ENCODE results near the gene NTM. TPM values are rescaled to one million over a fixed set of nuclear protein-coding genes. Genes with fewer than 3 reads are reported as not detected.
"Not testable (repeated sequence)": the region's sequence is repeated elsewhere in the genome, so short reads cannot be mapped to it uniquely, and the experiment has no call there.

Gene NTM
- 2.7 and 4.7 TPM in 2 replicates for total RNA-seq (2014; rRNA removed; shearing (Covaris generic))

DNA sequence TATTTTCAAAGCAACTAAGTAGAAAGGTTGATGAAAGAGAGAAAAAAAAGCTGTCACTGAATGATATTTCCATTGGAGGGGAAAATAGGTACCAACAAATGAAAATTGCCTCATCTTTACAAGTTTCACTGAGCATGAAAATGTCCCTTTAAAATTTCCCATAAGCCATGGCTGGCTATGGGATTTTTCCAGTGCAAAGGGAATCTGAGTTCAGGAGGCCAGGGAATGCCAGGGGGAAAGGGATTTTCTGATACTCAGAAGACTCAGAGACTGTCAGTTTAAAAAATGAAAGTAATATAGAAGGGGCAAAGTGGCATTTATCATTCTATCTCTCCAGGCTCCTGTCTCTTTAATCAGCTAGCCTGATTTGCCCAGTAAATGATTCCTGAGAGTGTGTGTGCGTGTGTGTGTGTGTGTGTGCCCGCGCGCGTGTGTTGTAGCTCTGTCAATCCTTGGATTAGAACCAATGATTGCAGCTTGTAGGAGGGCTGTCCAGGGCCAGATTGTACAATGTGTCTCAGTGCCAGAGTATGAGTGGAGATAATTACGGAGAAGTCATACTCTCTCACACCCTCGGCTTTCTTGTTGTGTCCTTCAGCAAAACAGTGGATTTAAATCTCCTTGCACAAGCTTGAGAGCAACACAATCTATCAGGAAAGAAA lies at the start of gene NTM:
TSS of gene NTM (plus strand) at position 526 of the 662 bp plus-strand sequence.
- DNase-seq = no peak
- no peaks in the 10 kb centered on the region for H3K36me3 ChIP-seq (replicated peaks; ENCODE audit: control insufficient read depth, insufficient read depth, low read length)
- peaks cover 1% of the 10 kb centered on the region; the same call in 1 of the 2 replicates for H3K27me3 ChIP-seq (ENCODE audit: control insufficient read depth, insufficient read depth, low read length)
- H3K4me3 ChIP-seq (ENCODE audit: insufficient read depth, low read depth, low read length) = no peak within 1 kb of the TSS; the same call in 1 of the 2 replicates

DNA sequence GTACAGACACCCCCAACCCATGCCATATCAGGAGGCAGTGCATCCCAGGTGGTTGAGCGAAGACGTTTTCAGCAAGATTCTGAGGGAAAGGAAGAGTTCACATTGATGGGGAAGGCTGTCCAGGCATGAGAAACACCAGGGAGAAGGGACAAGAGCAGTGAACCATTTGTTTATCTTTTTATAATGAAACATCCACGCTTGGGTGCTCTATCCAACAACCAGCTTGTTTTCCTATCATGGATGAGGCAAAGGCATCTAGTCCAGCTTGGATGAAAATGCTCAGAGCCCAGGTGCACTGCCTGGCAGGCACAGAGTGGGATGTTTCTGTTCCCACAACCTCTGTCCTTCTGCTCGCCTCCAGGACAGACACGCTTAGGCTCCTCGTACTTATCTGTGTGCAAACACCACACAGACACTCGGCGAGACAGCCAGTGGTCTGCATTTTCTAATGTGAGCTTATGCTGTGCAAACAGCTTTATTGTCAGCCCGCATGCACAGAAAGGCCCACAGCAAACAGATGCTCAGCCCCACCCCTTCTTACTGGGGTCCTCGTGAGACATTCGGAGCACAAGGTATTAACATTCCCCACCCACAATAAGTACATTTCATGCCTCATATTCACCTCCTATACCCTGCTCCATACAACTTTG lies 45.4 kb upstream of the NTM start:
- no peaks in the 10 kb centered on the region for H3K27me3 ChIP-seq (ENCODE audit: control insufficient read depth, insufficient read depth, low read length)
- no peak overlapping the region for H3K4me3 ChIP-seq (ENCODE audit: insufficient read depth, low read depth, low read length)
- no peaks in the 10 kb centered on the region; the same call in 1 of the 2 replicates for H3K36me3 ChIP-seq (replicated peaks; ENCODE audit: control insufficient read depth, insufficient read depth, low read length)
- no peak for DNase-seq

DNA sequence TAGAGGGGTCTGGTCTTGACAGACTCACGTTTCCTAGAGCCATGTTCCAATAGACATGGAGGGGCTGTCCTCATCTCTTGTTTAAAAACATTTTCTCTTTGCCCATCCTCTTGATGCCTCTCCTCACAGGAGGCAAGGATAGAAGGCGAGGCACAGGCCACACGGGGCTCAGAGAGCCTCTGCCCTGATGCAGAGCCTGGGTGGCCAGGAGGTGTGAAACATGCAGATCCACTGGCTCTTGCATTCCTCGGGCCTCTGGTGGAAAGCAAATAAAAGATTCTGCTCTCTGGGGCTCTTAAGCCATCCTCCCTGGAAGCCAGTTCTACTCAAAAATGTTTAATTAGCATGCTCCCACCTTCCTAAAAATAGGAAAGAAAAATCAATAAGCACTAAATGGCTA lies 43.6 kb upstream of the NTM start:
- H3K27me3 ChIP-seq (ENCODE audit: control insufficient read depth, insufficient read depth, low read length) = no peaks in the 10 kb centered on the region
- H3K4me3 ChIP-seq (ENCODE audit: insufficient read depth, low read depth, low read length) = no peak overlapping the region
- H3K36me3 ChIP-seq (replicated peaks; ENCODE audit: control insufficient read depth, insufficient read depth, low read length) = no peaks in the 10 kb centered on the region; the same call in 1 of the 2 replicates
- DNase-seq = no peak

DNA sequence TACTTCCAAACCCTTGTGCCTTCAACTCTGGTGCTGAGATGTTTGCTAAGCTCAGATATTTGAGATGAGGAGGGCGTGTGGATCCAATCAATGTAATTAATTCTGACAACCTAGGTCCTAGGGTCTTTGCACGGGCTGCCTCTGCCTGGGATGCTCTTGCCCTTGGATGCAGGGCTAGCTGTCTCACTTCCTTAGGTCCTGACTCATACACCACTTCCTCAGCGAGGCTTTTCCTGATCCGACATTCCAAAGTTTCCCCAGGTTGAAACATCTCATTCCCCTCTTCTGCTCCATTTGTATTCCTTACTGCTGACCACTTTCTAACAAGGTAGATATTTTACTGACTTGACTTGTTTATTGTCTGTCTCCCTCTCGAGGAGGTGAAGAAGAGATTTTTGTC lies 43.0 kb upstream of the NTM start:
- no peaks in the 10 kb centered on the region; the same call in 1 of the 2 replicates for H3K36me3 ChIP-seq (replicated peaks; ENCODE audit: control insufficient read depth, insufficient read depth, low read length)
- DNase-seq = no peak
- H3K27me3 ChIP-seq (ENCODE audit: control insufficient read depth, insufficient read depth, low read length) = no peaks in the 10 kb centered on the region
- no peak overlapping the region for H3K4me3 ChIP-seq (ENCODE audit: insufficient read depth, low read depth, low read length)

DNA sequence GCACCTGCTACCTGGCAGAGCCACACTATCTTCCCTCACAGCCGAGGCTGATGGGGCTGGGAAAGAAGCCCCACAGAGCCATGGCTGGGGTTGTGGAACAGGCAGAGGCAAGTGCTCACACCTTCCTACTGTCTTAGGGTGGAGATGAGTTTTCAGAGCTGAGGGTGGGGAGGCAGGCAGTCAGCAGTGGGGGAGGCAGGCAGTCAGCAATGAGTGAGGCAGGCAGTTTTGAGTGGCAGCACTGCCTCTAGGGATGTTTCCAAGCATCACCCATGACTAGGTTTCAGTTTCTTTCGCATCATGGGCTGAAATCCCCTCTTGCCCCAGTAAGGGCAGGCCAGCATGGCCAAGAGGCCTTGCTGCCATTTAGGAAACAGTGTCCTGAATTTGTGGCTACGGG lies 41.6 kb upstream of the NTM start:
- Histone ChIP-seq H3K36me3 (replicated peaks; ENCODE audit: control insufficient read depth, insufficient read depth, low read length) (no peaks in the 10 kb centered on the region; the same call in 1 of the 2 replicates), H3K4me3 (ENCODE audit: insufficient read depth, low read depth, low read length) (no peak overlapping the region), H3K27me3 (ENCODE audit: control insufficient read depth, insufficient read depth, low read length) (no peaks in the 10 kb centered on the region)
- no peak for DNase-seq

DNA sequence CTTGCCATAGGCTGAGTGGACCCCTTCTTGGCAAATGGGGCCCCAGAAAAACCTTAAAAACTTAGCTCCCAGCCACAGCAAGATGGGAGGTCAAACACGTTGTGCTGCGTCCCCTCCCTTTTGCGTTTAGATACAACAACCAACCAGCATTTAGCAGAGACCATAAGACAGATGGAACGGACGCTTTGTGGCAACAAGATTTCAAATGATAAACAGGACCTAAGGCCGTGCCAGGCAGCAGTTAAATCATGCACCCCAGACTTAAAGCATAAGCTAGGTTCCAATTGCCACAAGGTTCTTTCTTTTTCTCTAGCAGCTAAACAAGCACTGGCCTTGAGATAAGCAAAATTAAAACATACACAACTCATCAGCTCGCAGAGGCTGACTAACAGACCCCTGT lies 39.4 kb upstream of the NTM start:
- H3K4me3 ChIP-seq (ENCODE audit: insufficient read depth, low read depth, low read length) = no peak overlapping the region
- DNase-seq = no peak
- no peaks in the 10 kb centered on the region; the same call in 1 of the 2 replicates for H3K36me3 ChIP-seq (replicated peaks; ENCODE audit: control insufficient read depth, insufficient read depth, low read length)
- no peaks in the 10 kb centered on the region for H3K27me3 ChIP-seq (ENCODE audit: control insufficient read depth, insufficient read depth, low read length)

DNA sequence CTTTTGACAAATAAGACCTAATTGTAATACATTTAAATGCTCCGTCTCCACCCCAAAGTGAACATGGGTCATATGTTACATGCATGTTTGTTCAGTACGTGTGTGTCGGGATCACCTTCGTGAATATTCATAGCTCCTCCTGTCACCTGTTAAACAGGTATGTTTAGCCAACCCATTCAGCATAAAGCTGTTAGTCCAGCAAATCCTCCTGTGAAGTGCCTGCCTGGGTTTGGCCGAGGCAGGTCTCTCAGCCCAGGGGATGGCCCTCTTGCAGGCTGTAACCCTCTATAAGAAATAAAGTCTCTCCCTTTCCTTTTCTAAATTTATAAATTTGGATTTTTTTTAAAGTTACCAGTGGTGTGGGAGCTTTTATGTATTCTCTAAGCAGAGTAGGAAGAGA lies 38.9 kb upstream of the NTM start:
- no peak for DNase-seq
- Histone ChIP-seq H3K4me3 (ENCODE audit: insufficient read depth, low read depth, low read length) (no peak overlapping the region), H3K27me3 (ENCODE audit: control insufficient read depth, insufficient read depth, low read length) (no peaks in the 10 kb centered on the region), H3K36me3 (replicated peaks; ENCODE audit: control insufficient read depth, insufficient read depth, low read length) (no peaks in the 10 kb centered on the region; the same call in 1 of the 2 replicates)

DNA sequence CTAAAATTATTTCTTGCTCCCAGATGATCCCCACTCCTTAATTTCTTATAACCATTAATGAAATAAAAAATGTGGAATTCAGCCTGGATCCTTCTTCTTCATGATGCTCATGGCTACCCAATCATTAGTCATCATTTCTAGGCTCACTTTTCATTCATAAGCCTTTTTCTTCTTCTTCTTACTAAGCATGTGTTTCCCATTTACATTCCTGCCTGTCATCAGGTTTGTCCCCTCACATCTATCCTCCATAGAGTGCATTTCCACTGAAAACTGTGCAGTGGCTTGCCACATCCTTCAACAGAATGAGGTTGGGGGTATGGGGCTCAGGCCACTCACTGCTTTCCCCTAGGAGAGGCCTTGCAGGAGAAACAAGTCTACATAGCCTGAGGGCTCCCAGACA lies 35.8 kb upstream of the NTM start:
- H3K27me3 ChIP-seq (ENCODE audit: control insufficient read depth, insufficient read depth, low read length) = no peaks in the 10 kb centered on the region
- no peaks in the 10 kb centered on the region for H3K36me3 ChIP-seq (replicated peaks; ENCODE audit: control insufficient read depth, insufficient read depth, low read length)
- DNase-seq = no peak
- H3K4me3 ChIP-seq (ENCODE audit: insufficient read depth, low read depth, low read length) = no peak overlapping the region

DNA sequence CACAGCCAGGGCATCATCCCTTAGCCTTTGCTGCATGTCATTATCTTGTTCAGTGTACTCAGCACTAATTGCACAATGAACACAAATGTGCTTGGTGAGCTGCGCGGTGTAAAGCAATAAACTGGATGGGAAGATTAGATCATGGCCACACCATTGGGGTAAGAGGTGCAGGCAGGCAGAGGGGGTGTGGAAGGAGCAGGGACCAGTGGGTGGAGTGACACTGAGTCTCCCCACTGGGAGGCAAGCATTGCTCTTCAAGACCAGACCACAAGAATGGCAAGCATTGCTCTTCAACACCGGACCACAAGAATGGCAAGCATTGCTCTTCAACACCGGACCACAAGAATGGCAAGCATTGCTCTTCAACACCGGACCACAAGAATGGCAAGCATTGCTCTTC lies 28.5 kb upstream of the NTM start:
- H3K4me3 ChIP-seq (ENCODE audit: insufficient read depth, low read depth, low read length); DNase-seq; H3K36me3 ChIP-seq (replicated peaks; ENCODE audit: control insufficient read depth, insufficient read depth, low read length); H3K27me3 ChIP-seq (ENCODE audit: control insufficient read depth, insufficient read depth, low read length): not testable (repeated sequence)

DNA sequence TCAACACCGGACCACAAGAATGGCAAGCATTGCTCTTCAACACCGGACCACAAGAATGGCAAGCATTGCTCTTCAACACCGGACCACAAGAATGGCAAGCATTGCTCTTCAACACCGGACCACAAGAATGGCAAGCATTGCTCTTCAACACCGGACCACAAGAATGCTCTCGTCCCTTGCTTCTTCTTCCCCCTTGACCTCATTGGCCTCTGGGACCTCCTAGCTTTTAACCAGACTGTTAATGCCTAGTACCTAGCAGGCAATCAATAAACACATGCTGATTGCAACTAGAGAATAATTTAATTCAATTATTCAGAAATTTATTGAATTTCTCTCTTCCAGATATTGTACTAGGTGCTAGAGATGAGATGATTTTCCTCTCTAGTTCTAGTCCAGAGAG lies 28.0 kb upstream of the NTM start:
- DNase-seq; H3K4me3 ChIP-seq (ENCODE audit: insufficient read depth, low read depth, low read length); H3K36me3 ChIP-seq (replicated peaks; ENCODE audit: control insufficient read depth, insufficient read depth, low read length); H3K27me3 ChIP-seq (ENCODE audit: control insufficient read depth, insufficient read depth, low read length): not testable (repeated sequence)

DNA sequence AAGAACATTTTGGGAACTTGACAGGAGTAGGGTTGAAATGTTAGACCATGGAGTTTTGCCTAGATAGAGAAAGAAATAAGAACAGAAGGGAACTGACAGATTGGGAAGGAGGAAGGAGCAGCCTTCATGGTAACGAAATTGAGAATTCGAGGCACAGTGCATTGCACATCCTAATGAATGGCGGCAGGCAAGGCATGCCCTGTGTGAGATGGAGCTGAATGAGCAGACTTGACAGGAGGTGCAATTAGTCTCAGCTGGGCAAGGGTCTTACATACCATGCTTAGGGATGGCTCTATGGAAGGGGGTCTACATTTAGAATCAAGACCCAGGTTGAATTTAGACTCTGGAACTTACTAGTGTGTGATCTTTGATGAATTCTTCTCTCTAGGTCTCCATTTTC lies 25.0 kb upstream of the NTM start:
- DNase-seq = no peak
- Histone ChIP-seq H3K27me3 (ENCODE audit: control insufficient read depth, insufficient read depth, low read length) (no peaks in the 10 kb centered on the region), H3K36me3 (replicated peaks; ENCODE audit: control insufficient read depth, insufficient read depth, low read length) (no peaks in the 10 kb centered on the region), H3K4me3 (ENCODE audit: insufficient read depth, low read depth, low read length) (no peak overlapping the region)

DNA sequence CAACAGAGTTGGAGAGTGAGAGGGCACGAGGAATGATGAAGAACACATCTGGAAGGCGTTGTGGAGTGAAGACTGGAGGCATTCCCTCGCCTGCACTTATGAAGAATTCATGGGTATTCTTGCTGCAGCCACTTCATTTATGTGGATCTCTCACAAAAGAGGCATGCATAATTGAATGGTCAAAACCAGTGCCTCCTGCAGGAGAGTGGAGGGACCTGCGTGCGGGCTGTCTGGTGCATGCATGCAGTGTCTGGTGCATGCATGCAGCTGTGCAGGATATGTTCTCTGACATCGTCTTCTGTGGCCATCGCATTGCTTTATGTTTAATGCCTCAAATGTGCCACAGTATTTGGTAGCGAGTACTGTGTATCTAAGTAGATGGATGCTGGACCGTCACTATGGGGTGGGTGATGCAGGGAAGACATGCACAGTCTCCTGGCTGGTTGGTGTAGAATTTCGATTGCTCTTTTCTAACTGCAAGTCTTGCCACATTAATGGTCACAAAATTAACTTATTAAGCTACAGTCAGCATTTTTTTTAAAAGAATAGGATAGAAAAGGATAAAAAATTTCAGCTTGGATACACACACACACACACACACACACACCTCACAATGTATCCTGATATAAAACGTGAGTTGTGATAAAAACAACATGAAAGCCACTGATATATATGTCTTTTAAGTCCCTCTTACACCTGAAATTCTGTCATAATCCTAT lies 20.9 kb upstream of the NTM start:
- no peaks in the 10 kb centered on the region for H3K27me3 ChIP-seq (ENCODE audit: control insufficient read depth, insufficient read depth, low read length)
- no peaks in the 10 kb centered on the region for H3K36me3 ChIP-seq (replicated peaks; ENCODE audit: control insufficient read depth, insufficient read depth, low read length)
- DNase-seq = no peak
- H3K4me3 ChIP-seq (ENCODE audit: insufficient read depth, low read depth, low read length) = no peak overlapping the region

DNA sequence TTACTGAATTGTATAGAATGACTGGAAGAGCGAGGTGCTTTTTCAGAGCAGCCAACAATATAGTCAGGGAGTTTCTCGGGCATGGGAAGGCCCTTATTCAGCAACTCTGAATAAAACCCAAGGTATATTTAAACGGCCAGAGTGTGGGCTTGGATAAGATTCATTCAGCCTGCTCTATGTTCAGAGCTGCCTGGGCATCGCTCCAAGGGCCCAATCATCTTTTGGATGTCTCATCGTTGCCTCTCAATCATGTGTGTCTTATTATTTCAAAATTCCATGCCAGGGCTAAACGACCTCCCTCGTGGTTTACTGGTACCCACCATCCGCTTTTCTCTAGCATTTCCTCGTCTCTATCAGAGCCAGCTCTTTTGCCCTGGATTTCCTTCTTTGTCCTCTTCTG lies 19.5 kb upstream of the NTM start:
- Histone ChIP-seq H3K36me3 (replicated peaks; ENCODE audit: control insufficient read depth, insufficient read depth, low read length) (no peaks in the 10 kb centered on the region), H3K27me3 (ENCODE audit: control insufficient read depth, insufficient read depth, low read length) (no peaks in the 10 kb centered on the region), H3K4me3 (ENCODE audit: insufficient read depth, low read depth, low read length) (no peak overlapping the region)
- no peak for DNase-seq

DNA sequence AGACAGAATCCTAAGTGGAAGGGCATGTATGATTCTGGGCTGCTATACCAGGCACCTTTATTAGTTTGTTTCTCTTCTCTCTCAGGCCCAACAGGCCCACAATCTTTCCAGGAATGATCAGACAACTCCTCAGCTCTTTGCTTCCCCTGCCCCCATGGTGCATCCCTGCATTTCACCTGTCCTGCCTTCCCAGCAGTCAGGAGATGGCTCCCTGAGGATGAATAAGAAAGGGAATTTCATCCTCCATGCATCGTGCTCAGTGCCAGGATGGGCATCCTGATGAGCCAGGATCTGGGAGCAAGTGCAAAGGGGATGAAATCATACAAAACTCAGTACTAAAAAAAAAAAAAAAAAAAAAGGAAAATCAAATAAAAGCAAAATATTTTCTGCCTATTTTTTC lies 18.6 kb upstream of the NTM start:
- no peak overlapping the region for H3K4me3 ChIP-seq (ENCODE audit: insufficient read depth, low read depth, low read length)

DNA sequence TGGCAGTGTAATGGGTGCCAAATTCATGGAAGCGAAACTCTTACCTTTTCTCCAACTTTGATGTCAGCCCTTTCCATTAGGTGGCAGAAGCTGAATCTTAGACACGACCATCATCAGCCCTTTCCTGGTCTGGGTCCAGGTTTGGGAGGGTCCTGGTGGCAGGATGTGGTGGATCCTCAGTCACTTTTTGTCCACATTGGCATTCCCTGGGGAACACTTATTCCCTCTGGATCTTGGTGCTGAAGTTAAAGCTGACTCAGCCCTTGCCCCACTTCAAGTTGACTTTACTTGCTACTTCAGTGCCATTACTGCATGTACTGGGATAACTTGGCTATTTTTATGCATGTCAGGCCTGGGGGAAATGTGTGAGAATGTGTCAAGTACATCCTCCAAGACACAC lies 16.6 kb upstream of the NTM start:
- Histone ChIP-seq H3K4me3 (ENCODE audit: insufficient read depth, low read depth, low read length) (no peak overlapping the region), H3K36me3 (replicated peaks; ENCODE audit: control insufficient read depth, insufficient read depth, low read length) (no peaks in the 10 kb centered on the region), H3K27me3 (ENCODE audit: control insufficient read depth, insufficient read depth, low read length) (no peaks in the 10 kb centered on the region)
- no peak for DNase-seq

More for the DNA sequence above, 18.6 kb upstream of the NTM start:
- H3K36me3 ChIP-seq (replicated peaks; ENCODE audit: control insufficient read depth, insufficient read depth, low read length) = no peaks in the 10 kb centered on the region
- peak; percentile 37 for DNase-seq
- H3K27me3 ChIP-seq (ENCODE audit: control insufficient read depth, insufficient read depth, low read length) = no peaks in the 10 kb centered on the region
